NT2/D1 (cell line): ENCODE measurements around the gene PODN.

Experiments used
- DNase-seq: peaks from one replicate; pipeline ENCODE4 v3.0.0-alpha.2; 2011; ENCODE audit warnings: low read depth, low spot score
- H3K27me3 ChIP-seq: 2 replicates; pipeline ENCODE4 v1.6.0; 2011; ENCODE audit warnings: mild to moderate bottlenecking; ENCODE audit not compliant: insufficient read length, insufficient read depth
- H3K36me3 ChIP-seq: 2 replicates; pipeline ENCODE4 v1.6.1; 2011; ENCODE audit warnings: mild to moderate bottlenecking, low read length, mixed read lengths; ENCODE audit not compliant: insufficient read depth, insufficient read length
- H3K4me1 ChIP-seq: 2 replicates; pipeline ENCODE4 v1.5.1; 2011; ENCODE audit not compliant: insufficient read depth, insufficient read length
- H3K4me3 ChIP-seq: 2 replicates; pipeline ENCODE4 v1.5.1; 2011; ENCODE audit warnings: low read depth; ENCODE audit not compliant: insufficient read length
- H3K9ac ChIP-seq: 2 replicates; pipeline ENCODE4 v1.6.0; 2011; ENCODE audit warnings: low read depth; ENCODE audit not compliant: insufficient read length
- H3K9me3 ChIP-seq: 2 replicates; pipeline ENCODE4 v1.5.1; 2011; ENCODE audit warnings: mild to moderate bottlenecking, low read length; ENCODE audit not compliant: insufficient read depth
- SUZ12 ChIP-seq: IDR thresholded peaks from 2 replicates; pipeline ENCODE4 v1.6.1; 2011; ENCODE audit not compliant: insufficient read length, insufficient read depth; ENCODE audit errors: extremely low read depth
- YY1 ChIP-seq: IDR thresholded peaks from 2 replicates; pipeline ENCODE4 v1.6.1; 2011; ENCODE audit not compliant: insufficient read length, insufficient read depth
- ZNF274 ChIP-seq: IDR thresholded peaks from 2 replicates; pipeline ENCODE4 v1.6.1; 2011; ENCODE audit warnings: mild to moderate bottlenecking, low read depth, low read length

Gene PODN

DNA sequence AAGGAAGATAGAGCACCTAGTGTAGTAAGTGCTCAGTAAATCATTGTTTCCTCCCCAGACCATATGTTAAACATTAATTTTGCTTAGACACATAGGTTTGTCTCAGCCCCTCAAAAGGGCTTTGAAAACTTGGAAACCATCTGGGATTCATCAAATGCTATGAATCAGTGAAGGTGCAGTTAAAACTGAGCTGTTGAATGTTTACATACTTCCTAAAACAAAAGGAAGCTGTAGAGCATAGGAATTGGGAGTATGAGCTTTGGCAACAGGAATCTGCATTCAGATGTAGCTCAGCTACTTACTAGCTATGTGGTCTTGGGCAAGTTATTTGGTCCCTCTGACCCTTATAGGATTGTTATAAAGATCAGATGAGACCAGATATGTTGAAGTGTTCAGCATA, 18.7 kb upstream of the PODN start:
- H3K36me3 ChIP-seq, result peaks cover 19% of the 10 kb centered on the region
- TF ChIP-seq SUZ12 (no peak), ZNF274 (no peak), YY1 (no peak)
- H3K9me3 ChIP-seq, result no peaks in the 10 kb centered on the region
- no peak overlapping the region for H3K9ac ChIP-seq
- no peaks in the 10 kb centered on the region for H3K27me3 ChIP-seq
- H3K4me1 ChIP-seq, result no peaks in the 10 kb centered on the region
- no peak overlapping the region for H3K4me3 ChIP-seq
- no peak for DNase-seq

DNA sequence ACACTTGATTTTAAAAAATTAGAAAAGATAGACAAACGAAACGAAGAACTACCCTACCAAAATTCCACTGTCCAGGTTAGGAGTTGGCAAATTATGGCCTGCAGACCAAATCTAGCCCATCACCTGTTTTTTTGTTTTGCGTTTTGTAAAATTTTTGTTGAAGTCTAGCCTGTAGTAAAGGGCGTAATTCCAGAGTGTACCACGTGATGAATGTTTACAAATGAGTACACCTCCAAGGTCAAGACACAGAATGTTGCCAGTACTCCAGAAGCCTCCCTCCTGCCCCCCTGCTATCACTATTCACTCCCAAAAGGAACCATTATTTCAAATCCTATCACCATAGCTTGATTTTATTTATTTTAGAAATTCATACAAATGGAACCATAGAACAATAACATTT, 17.1 kb upstream of the PODN start:
- no peak for DNase-seq
- Histone ChIP-seq H3K9me3 (no peaks in the 10 kb centered on the region), H3K27me3 (no peaks in the 10 kb centered on the region), H3K4me3 (no peak overlapping the region), H3K36me3 (peaks cover 9% of the 10 kb centered on the region), H3K9ac (no peak overlapping the region), H3K4me1 (peaks cover 2% of the 10 kb centered on the region)
- TF ChIP-seq ZNF274 (no peak), YY1 (no peak), SUZ12 (no peak)

DNA sequence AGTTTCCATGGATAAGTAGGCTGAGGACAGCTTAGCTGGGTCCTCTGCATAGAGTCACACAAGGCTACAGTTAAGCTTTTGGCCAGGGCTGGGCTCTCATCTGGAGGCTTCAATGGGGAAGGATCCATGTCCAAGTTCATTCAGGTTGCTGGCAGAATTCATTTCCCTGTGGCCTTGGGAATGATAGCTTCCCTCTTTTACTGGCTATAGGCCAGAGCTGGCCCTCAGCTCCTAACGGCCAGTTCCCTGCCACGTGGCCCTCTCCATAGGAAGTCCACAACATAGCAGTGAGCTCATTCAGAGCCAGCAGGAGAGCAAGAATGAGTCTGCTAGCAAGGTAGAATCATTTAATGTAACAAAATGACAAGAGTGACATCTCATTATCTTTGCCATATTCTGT, 15.1 kb upstream of the PODN start:
- Histone ChIP-seq H3K9me3 (no peaks in the 10 kb centered on the region), H3K4me1 (peaks cover 2% of the 10 kb centered on the region), H3K27me3 (no peaks in the 10 kb centered on the region), H3K36me3 (peaks cover 6% of the 10 kb centered on the region), H3K4me3 (no peak overlapping the region), H3K9ac (no peak overlapping the region)
- TF ChIP-seq YY1, result no peak
- TF ChIP-seq ZNF274, result no peak
- TF ChIP-seq SUZ12, result no peak
- DNase-seq, result no peak

DNA sequence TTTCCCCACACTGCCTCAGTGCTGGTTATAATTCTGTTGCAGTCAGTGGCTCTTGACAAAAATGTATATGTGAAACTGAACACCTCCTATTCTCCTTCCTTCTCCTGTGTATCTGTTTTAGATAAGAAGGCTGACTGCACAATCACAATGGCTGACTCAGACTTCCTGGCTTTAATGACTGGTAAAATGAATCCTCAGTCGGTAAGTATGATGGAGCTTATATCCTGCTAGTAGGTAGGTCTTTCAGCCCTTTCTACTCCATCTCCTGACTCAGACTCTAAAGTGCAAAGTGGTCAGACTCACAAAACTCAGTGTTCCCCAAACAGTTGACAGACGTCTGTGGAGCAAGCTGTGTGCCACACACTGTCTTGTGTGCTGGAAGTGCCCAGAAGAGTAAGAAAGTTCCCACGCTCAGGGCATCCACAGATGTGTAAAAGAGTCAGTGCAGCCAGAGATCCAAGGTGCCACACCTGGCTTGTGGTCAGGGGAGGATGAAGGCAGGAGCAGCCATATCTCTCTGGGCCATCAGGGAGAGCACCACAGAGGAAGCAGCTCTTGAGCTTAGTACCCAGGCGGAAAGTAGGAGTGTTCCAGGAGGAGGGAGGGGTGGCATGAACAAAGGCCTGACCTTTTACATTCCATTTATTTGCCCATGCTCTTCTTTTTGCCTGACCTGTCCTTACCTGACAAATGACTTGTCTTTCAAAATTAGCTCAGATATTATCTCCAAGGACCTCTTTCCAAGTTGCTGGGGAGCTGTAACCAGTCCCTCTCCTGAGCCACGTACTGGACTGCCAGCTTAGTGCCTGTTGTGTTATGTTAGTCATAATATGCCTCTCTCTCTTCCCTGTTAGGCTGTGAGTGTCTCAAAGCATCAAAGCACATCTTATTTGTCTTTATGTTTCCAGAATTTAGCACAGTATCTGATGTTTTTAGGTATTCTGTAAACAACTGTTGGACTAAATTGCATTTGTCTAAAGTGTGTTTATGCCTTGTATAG, 14.0 kb upstream of the PODN start:
- Histone ChIP-seq H3K4me1 (peaks cover 2% of the 10 kb centered on the region), H3K9me3 (no peaks in the 10 kb centered on the region), H3K9ac (no peak overlapping the region), H3K4me3 (no peak overlapping the region), H3K27me3 (no peaks in the 10 kb centered on the region), H3K36me3 (peaks cover 6% of the 10 kb centered on the region)
- TF ChIP-seq ZNF274, result no peak
- no peak for TF ChIP-seq YY1
- TF ChIP-seq SUZ12, result no peak
- no peak for DNase-seq

DNA sequence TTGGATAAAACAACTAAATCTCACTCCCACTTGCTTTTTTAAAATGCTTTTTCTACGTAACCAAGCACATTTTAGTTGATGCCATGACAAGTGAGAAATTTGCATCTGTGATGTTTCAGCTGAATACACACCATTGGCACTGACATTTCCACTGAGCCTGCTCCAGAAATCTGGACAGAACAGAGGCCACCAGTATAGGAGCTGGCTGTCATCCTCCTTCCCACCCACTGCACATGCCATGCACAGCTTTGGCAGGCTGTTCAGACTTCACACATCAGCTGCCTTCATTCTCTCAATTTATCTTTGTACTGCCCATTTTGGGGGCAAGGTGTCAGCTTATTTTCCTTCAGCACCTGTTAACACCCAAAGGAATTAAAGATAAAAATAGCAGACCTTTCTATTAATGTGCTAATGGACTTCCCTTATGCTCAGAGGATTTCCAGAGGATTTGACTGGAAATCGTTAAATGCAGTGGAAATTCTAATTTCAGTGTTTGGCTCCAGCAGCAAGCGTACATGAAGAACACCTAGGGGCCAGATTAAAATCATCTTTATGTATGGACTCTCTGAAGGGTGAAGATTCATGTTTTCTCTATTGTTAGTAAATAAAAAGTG, 12.9 kb upstream of the PODN start:
- peaks cover 2% of the 10 kb centered on the region for H3K4me1 ChIP-seq

DNA sequence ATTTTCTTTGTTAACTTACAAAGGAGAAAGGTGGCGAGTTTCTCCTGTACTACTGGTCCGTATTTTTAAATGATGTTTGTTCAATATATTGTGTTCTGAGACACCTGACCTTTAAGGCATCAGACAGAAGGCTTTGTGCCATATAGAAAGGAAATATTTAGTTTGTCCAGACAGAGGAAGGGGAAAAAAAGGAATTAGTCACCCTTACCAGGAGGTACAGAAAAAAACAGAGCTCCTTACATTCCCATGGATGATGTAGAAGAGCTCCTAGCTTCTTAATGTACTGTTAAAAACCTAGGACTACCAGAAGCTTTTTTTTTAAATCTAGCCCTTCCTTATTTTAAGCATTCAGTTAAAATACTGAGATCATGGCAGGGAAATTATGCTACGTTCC, 12.4 kb upstream of the PODN start:
- H3K36me3 ChIP-seq, result peaks cover 10% of the 10 kb centered on the region
- TF ChIP-seq YY1, result no peak
- TF ChIP-seq ZNF274, result no peak
- H3K4me1 ChIP-seq, result peaks cover 2% of the 10 kb centered on the region
- no peak overlapping the region for H3K4me3 ChIP-seq
- no peak overlapping the region for H3K9ac ChIP-seq
- H3K9me3 ChIP-seq, result no peaks in the 10 kb centered on the region
- no peaks in the 10 kb centered on the region for H3K27me3 ChIP-seq
- DNase-seq, result no peak

More for the DNA sequence above, 12.9 kb upstream of the PODN start:
- no peak for DNase-seq
- H3K27me3 ChIP-seq, result no peaks in the 10 kb centered on the region
- H3K9ac ChIP-seq, result no peak overlapping the region
- no peak overlapping the region for H3K4me3 ChIP-seq
- no peaks in the 10 kb centered on the region for H3K9me3 ChIP-seq
- TF ChIP-seq YY1, result no peak
- TF ChIP-seq ZNF274, result no peak
- no peak for TF ChIP-seq SUZ12
- H3K36me3 ChIP-seq, result peaks cover 10% of the 10 kb centered on the region

DNA sequence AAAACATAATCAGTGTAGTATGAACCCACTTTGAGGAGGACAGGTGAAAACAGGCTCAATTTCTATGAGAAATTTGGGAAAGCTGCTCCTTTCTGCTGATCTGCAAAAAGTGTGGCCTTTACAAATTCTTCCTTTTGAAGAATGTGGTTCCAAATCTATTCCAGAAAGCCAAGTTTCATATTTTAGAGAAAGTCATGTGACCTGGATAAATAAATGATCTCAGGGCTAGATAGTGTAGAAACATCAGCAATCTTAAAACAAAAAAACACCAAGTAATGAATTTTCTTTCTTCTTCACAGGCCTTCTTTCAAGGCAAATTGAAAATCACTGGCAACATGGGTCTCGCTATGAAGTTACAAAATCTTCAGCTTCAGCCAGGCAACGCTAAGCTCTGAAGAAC, 11.7 kb upstream of the PODN start:
- Histone ChIP-seq H3K27me3 (no peaks in the 10 kb centered on the region), H3K9me3 (no peaks in the 10 kb centered on the region), H3K9ac (no peak overlapping the region), H3K4me1 (peaks cover 2% of the 10 kb centered on the region), H3K4me3 (no peak overlapping the region), H3K36me3 (peaks cover 10% of the 10 kb centered on the region)
- no peak for DNase-seq
- TF ChIP-seq YY1 (no peak), ZNF274 (no peak), SUZ12 (no peak)
